Hepatocyte (in vitro differentiated cells): ENCODE data around the gene MFN2. TPM values are rescaled to one million over a fixed set of nuclear protein-coding genes. Genes with fewer than 3 reads are reported as not detected.

Experiments used
- DNase-seq: peaks from one replicate; pipeline ENCODE4 v3.0.0-alpha.2; 2016; ENCODE audit warnings: low spot score
- H2AFZ ChIP-seq: fragments of 200-600 bp; sonication (generic); 2 replicates; pipeline ENCODE4 v1.6.0; 2016; ENCODE audit warnings: antibody characterized with exemption, mild to moderate bottlenecking
- H3K27ac ChIP-seq: fragments of 200-600 bp; sonication (generic); 2 replicates; pipeline ENCODE4 v1.5.1; 2016; ENCODE audit warnings: mild to moderate bottlenecking
- H3K27me3 ChIP-seq: fragments of 200-600 bp; sonication (generic); 2 replicates; pipeline ENCODE4 v1.6.1; 2016
- H3K36me3 ChIP-seq: fragments of 200-600 bp; sonication (generic); replicated peaks from 2 replicates; pipeline ENCODE4 v1.5.1; 2016; ENCODE audit warnings: low read depth; ENCODE audit not compliant: insufficient read depth
- H3K4me1 ChIP-seq: fragments of 200-600 bp; sonication (generic); 2 replicates; pipeline ENCODE4 v1.5.1; 2016; ENCODE audit warnings: mild to moderate bottlenecking, moderate library complexity; ENCODE audit not compliant: insufficient read depth
- H3K4me2 ChIP-seq: fragments of 200-600 bp; sonication (generic); 2 replicates; pipeline ENCODE4 v1.6.0; 2016
- H3K4me3 ChIP-seq: fragments of 200-600 bp; sonication (generic); 2 replicates; pipeline ENCODE4 v1.5.1; 2016; ENCODE audit warnings: mild to moderate bottlenecking
- H3K79me2 ChIP-seq: fragments of 200-600 bp; sonication (generic); 2 replicates; pipeline ENCODE4 v1.6.0; 2017; ENCODE audit warnings: mild to moderate bottlenecking
- H3K9me2 ChIP-seq: fragments of 200-600 bp; sonication (generic); replicated peaks from 2 replicates; pipeline ENCODE4 v1.6.0; 2017; ENCODE audit warnings: mild to moderate bottlenecking; ENCODE audit not compliant: insufficient read depth
- H3K9me3 ChIP-seq: fragments of 200-600 bp; sonication (generic); 2 replicates; pipeline ENCODE4 v1.5.1; 2016; ENCODE audit warnings: low read depth, mild to moderate bottlenecking
- H4K20me1 ChIP-seq: fragments of 200-600 bp; sonication (generic); 2 replicates; pipeline ENCODE4 v1.6.0; 2016; ENCODE audit warnings: mild to moderate bottlenecking; ENCODE audit not compliant: insufficient read depth, poor library complexity, severe bottlenecking
- CTCF ChIP-seq: fragments of 200-600 bp; sonication (generic); IDR thresholded peaks from 2 replicates; pipeline ENCODE4 v1.5.1; 2016; ENCODE audit warnings: antibody characterized with exemption, mild to moderate bottlenecking; ENCODE audit not compliant: poor library complexity
- EZH2 ChIP-seq: fragments of 200-600 bp; sonication (generic); IDR thresholded peaks from 2 replicates; pipeline ENCODE4 v1.6.1; 2016; ENCODE audit warnings: antibody characterized with exemption, mild to moderate bottlenecking, borderline replicate concordance
- EZH2phosphoT487 ChIP-seq: fragments of 200-600 bp; sonication (generic); IDR thresholded peaks from one replicate; pipeline ENCODE4 v1.6.1; 2018; ENCODE audit warnings: antibody characterized with exemption, mild to moderate bottlenecking, low read depth, moderate library complexity; ENCODE audit not compliant: unreplicated experiment, severe bottlenecking
- WGBS: methylation state at CpG from one replicate; pipeline ENCODE4 v1.1.6; 2016; ENCODE audit warnings: low lambda C conversion rate; ENCODE audit errors: missing lambda C conversion rate; 5-methylcytosine and 5-hydroxymethylcytosine counted together
- polyA plus RNA-seq: library from polyadenylated mRNA; unstranded; fragments of >200 nt; fragmentation: Nextera tagmentation; extraction: Ambion mirVana; gene quantifications from 2 replicates; pipeline ENCODE4 v1.2.1, GENCODE V29; 2016
- total RNA-seq: library from RNA; depleted of rRNA; stranded (reverse); fragments of >200 nt; gene quantifications from 2 replicates; pipeline ENCODE4 v1.2.3, GENCODE V29; 2014

Gene MFN2
- total and polyA plus RNA-seq, 2 experiments from 2014 or later, result 43.1 to 54.3 TPM

- Histone ChIP-seq H4K20me1 (no peaks in the 10 kb centered on the region), H3K27me3 (no peaks in the 10 kb centered on the region), H2AFZ (no peak overlapping the region), H3K4me1 (peaks cover 7% of the 10 kb centered on the region), H3K4me2 (no peak overlapping the region), H3K27ac (no peak overlapping the region), H3K9me2 (no peaks in the 10 kb centered on the region), H3K9me3 (no peaks in the 10 kb centered on the region), H3K79me2 (peaks cover 9% of the 10 kb centered on the region), H3K36me3 (no peaks in the 10 kb centered on the region), H3K4me3 (no peak overlapping the region)
- 91% methylated on average over 9 of the region's 9 CpGs for WGBS
- TF ChIP-seq EZH2 (no peak), CTCF (no peak), EZH2phosphoT487 (no peak)
- DNase-seq, result no peak
These were observed 35.3 kb downstream of the MFN2 start for GRCh38 chr1:12015499-12015898.

- Histone ChIP-seq H3K27ac (no peak overlapping the region), H4K20me1 (no peaks in the 10 kb centered on the region), H3K4me3 (no peak overlapping the region), H3K9me2 (no peaks in the 10 kb centered on the region), H3K4me1 (peaks cover 7% of the 10 kb centered on the region), H3K79me2 (peaks cover 14% of the 10 kb centered on the region), H2AFZ (no peak overlapping the region), H3K36me3 (no peaks in the 10 kb centered on the region), H3K27me3 (no peaks in the 10 kb centered on the region), H3K4me2 (no peak overlapping the region), H3K9me3 (no peaks in the 10 kb centered on the region)
- no peak for TF ChIP-seq EZH2phosphoT487
- no peak for TF ChIP-seq EZH2
- no peak for TF ChIP-seq CTCF
- 95% methylated on average over 3 of the region's 3 CpGs for WGBS
- DNase-seq, result no peak
These were observed 35.9 kb downstream of the MFN2 start for GRCh38 chr1:12016182-12016581.

- no peak for DNase-seq
- TF ChIP-seq EZH2phosphoT487 (no peak), CTCF (no peak), EZH2 (no peak)
- H2AFZ ChIP-seq, result peak overlapping the region; percentile 41
These were observed 39.7 kb downstream of the MFN2 start for GRCh38 chr1:12019858-12020509.

More at GRCh38 chr1:12019858-12020509, 39.7 kb downstream of the MFN2 start:
- peak overlapping the region; percentile 78 for H3K27ac ChIP-seq
- H3K79me2 ChIP-seq, result peaks cover 17% of the 10 kb centered on the region
- H3K27me3 ChIP-seq, result no peaks in the 10 kb centered on the region
- H4K20me1 ChIP-seq, result no peaks in the 10 kb centered on the region
- H3K9me2 ChIP-seq, result no peaks in the 10 kb centered on the region
- peaks cover 7% of the 10 kb centered on the region for H3K4me1 ChIP-seq
- H3K9me3 ChIP-seq, result no peaks in the 10 kb centered on the region
- H3K36me3 ChIP-seq, result no peaks in the 10 kb centered on the region
- WGBS, result 12% methylated on average over 12 of the region's 12 CpGs
- H3K4me3 ChIP-seq, result peak overlapping the region; percentile 50
- H3K4me2 ChIP-seq, result peak overlapping the region; percentile 98
